Panc1 (cell line): ENCODE data around the gene IFNLR1. TPM values are rescaled to one million over a fixed set of nuclear protein-coding genes. Genes with fewer than 3 reads are reported as not detected.

Experiments used
- ATAC-seq: fragments of 200-7000 bp; cut with Tn5 transposase; 2 replicates; pipeline ENCODE4 v1.9.1; 2020; ENCODE audit warnings: mild to moderate bottlenecking, moderate library complexity
- BruUV-seq: library from RNA; stranded (reverse); fragments of 400-500 nt; replicated peaks from 2 replicates; lab custom pipeline; 2021; lab: Mats Ljungman, UMichigan
- CTCF ChIA-PET: fragments of 300-600 bp; sonication (Branson Sonifier 250); formaldehyde crosslinking; loops from one replicate; lab custom pipeline; 2022; ENCODE audit warnings: antibody characterized with exemption; lab: Charles Lee
- POLR2A ChIA-PET: fragments of 300-600 bp; sonication (Branson Sonifier 250); formaldehyde crosslinking; loops from one replicate; lab custom pipeline; 2022; ENCODE audit warnings: antibody characterized with exemption; lab: Charles Lee
- DNase-seq: peaks from one replicate; pipeline ENCODE4 v3.0.0-alpha.2; 2010; ENCODE audit warnings: low read depth, low spot score
- H3K27ac ChIP-seq: 2 replicates; pipeline ENCODE4 v1.5.1; 2011; ENCODE audit warnings: mild to moderate bottlenecking, low read length, inconsistent platforms
- H3K27me3 ChIP-seq: fragments of 200-500 bp; sonication (Bioruptor generic); 2 replicates; pipeline ENCODE4 v1.6.0; 2014; ENCODE audit warnings: low read length, inconsistent platforms; ENCODE audit not compliant: control insufficient read depth, insufficient read depth
- H3K36me3 ChIP-seq: fragments of 200-500 bp; sonication (Bioruptor generic); 2 replicates; pipeline ENCODE4 v1.5.1; 2014; ENCODE audit warnings: inconsistent platforms, mild to moderate bottlenecking, low read length, moderate library complexity; ENCODE audit not compliant: control insufficient read depth, insufficient read depth
- H3K4me1 ChIP-seq: 2 replicates; pipeline ENCODE4 v1.5.1; 2011; ENCODE audit warnings: inconsistent platforms, mild to moderate bottlenecking, low read length, moderate library complexity; ENCODE audit not compliant: control insufficient read depth, insufficient read depth
- H3K4me3 ChIP-seq, 2 experiments: 2 replicates each; pipeline ENCODE4 v1.5.1; 2011 to 2012; ENCODE audit warnings: low read depth in 2 of 2, low read length in 2 of 2, mild to moderate bottlenecking in 2 of 2, inconsistent platforms in 1 of 2, moderate library complexity in 1 of 2
- H3K9me3 ChIP-seq: fragments of 200-500 bp; sonication (Bioruptor generic); 2 replicates; pipeline ENCODE4 v1.5.1; 2014; ENCODE audit warnings: low read depth, mild to moderate bottlenecking, inconsistent platforms, low read length, moderate library complexity; ENCODE audit not compliant: control insufficient read depth, insufficient read depth
- POLR2AphosphoS5 ChIP-seq: IDR thresholded peaks from 2 replicates; pipeline ENCODE4 v1.6.1; 2012; ENCODE audit warnings: mild to moderate bottlenecking, low read depth, low read length, moderate library complexity
- SIN3A ChIP-seq: IDR thresholded peaks from 2 replicates; pipeline ENCODE4 v1.6.1; 2012; ENCODE audit warnings: low read depth, mild to moderate bottlenecking, low read length, moderate library complexity, borderline replicate concordance; ENCODE audit not compliant: insufficient read depth
- TCF7L2 ChIP-seq: IDR thresholded peaks from 2 replicates; pipeline ENCODE4 v1.6.1; 2011; ENCODE audit warnings: mild to moderate bottlenecking, low read depth, low read length, inconsistent platforms
- in situ Hi-C: cut with HindIII; loops from 2 replicates; pipeline ENCODE4 v1.10.0; 2016; ENCODE audit warnings: low sequenced_read_pairs, low pct_unique_long_range_greater_than_20kb
- intact Hi-C: fragments of 100-400 bp; cut with micrococcal nuclease; formaldehyde crosslinking; loops from one replicate; pipeline ENCODE4 v1.10.0; 2022; ENCODE audit not compliant: unreplicated experiment
- total RNA-seq: library from RNA; stranded (reverse); gene quantifications from one replicate; pipeline ENCODE4 v1.2.1, GENCODE V29; 2021; ENCODE audit not compliant: unreplicated experiment
- TF ChIP-seq, protein P1 (sequence below): fragments of 450-650 bp; IDR thresholded peaks from 2 replicates; pipeline ENCODE4 v1.5.1; 2017; ENCODE audit warnings: mild to moderate bottlenecking
- TF ChIP-seq, protein P2 (sequence below), 2 experiments: IDR thresholded peaks; 2 replicates each; pipeline ENCODE4 v1.6.1; 2011 to 2012; ENCODE audit warnings: low read depth in 2 of 2, control low read depth in 1 of 2, low read length in 1 of 2, mild to moderate bottlenecking in 1 of 2, moderate library complexity in 1 of 2; ENCODE audit not compliant: insufficient read depth in 1 of 2

Gene IFNLR1
- total RNA-seq, 1 experiment from 2014 or later, result 1.0 TPM

DNA sequence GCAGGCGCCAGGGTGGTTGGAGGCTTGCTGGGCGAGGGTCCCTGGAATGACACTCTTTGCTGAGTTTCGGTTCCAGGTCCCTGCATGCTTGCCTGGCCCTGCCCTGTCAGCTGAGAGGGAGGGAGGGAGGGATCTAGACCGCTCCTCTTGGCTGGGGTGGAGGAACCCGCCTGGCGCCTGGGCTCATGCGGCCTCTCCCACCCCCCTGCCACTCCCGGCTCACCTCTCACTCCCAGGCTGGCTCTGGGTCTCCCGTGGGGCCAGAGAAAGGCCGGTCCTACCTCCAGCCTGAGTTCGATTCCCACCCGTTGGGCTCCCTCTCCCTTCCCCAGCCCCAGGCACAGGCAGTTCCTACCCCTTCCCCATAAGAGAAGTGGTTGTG, 19.0 kb upstream of the IFNLR1 start:
- Histone ChIP-seq H3K4me3 (no peak overlapping the region), H3K4me1 (peaks cover 9% of the 10 kb centered on the region), H3K27ac (no peak overlapping the region), H3K9me3 (no peaks in the 10 kb centered on the region), H3K36me3 (no peaks in the 10 kb centered on the region), H3K27me3 (no peaks in the 10 kb centered on the region)
- ChIA-PET CTCF (interaction anchor here (0.9 kb wide), 1 partner anchor 187 kb away, joined by 3 read pairs; no protein-coding TSS in a partner anchor), POLR2A (no interaction called here)
- BruUV-seq, result no TSS peak
- TF ChIP-seq SIN3A, result no peak
- no peak for TF ChIP-seq TCF7L2
- TF ChIP-seq, protein P1, sequence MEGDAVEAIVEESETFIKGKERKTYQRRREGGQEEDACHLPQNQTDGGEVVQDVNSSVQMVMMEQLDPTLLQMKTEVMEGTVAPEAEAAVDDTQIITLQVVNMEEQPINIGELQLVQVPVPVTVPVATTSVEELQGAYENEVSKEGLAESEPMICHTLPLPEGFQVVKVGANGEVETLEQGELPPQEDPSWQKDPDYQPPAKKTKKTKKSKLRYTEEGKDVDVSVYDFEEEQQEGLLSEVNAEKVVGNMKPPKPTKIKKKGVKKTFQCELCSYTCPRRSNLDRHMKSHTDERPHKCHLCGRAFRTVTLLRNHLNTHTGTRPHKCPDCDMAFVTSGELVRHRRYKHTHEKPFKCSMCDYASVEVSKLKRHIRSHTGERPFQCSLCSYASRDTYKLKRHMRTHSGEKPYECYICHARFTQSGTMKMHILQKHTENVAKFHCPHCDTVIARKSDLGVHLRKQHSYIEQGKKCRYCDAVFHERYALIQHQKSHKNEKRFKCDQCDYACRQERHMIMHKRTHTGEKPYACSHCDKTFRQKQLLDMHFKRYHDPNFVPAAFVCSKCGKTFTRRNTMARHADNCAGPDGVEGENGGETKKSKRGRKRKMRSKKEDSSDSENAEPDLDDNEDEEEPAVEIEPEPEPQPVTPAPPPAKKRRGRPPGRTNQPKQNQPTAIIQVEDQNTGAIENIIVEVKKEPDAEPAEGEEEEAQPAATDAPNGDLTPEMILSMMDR, result no peak
- TF ChIP-seq, protein P2, sequence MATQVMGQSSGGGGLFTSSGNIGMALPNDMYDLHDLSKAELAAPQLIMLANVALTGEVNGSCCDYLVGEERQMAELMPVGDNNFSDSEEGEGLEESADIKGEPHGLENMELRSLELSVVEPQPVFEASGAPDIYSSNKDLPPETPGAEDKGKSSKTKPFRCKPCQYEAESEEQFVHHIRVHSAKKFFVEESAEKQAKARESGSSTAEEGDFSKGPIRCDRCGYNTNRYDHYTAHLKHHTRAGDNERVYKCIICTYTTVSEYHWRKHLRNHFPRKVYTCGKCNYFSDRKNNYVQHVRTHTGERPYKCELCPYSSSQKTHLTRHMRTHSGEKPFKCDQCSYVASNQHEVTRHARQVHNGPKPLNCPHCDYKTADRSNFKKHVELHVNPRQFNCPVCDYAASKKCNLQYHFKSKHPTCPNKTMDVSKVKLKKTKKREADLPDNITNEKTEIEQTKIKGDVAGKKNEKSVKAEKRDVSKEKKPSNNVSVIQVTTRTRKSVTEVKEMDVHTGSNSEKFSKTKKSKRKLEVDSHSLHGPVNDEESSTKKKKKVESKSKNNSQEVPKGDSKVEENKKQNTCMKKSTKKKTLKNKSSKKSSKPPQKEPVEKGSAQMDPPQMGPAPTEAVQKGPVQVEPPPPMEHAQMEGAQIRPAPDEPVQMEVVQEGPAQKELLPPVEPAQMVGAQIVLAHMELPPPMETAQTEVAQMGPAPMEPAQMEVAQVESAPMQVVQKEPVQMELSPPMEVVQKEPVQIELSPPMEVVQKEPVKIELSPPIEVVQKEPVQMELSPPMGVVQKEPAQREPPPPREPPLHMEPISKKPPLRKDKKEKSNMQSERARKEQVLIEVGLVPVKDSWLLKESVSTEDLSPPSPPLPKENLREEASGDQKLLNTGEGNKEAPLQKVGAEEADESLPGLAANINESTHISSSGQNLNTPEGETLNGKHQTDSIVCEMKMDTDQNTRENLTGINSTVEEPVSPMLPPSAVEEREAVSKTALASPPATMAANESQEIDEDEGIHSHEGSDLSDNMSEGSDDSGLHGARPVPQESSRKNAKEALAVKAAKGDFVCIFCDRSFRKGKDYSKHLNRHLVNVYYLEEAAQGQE (IDR thresholded peaks at IDR 0.05; ENCODE audit: insufficient read depth in 1 of 2, low read depth in 2 of 2, low read length in 1 of 2), result no peak
- TF ChIP-seq POLR2AphosphoS5, result no peak
- intact Hi-C loops (no loop called here), in situ Hi-C loops (no loop called here)
- ATAC-seq (no peak), DNase-seq (no peak)

DNA sequence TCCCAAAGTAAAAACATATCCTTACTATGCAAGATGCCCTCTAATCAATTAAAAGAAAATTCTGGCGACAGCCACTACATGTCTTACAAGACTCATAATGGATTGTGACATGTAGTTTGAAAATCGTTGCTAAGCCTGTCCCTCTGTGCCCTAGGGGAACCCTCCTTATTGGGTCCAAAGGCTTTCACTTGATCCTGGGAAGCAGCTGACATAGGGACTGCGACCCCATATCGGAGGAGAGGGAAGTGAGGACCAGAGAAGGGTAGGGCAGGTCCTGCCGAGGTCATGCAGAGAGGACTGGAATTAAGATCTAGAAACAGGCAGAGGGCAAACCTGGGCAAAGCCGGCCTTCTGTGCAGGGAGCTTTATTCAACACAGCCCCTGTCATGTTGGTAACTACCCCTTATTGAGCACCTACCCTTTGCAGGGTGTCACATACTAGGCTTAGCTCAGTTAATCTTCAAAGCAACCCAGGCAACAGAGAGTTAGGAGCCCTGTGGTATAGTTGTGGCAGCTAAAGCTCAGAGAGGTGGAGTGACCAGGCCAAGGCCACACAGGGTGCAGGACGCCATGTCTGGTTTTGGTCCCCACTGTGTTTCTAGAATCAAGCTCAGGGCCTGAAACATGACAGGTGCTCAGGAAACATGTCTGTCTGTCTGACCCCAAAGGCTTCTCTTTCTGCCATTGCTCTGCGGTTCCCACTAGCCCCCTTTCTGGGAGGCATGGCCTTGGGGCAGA, 18.4 kb upstream of the IFNLR1 start:
- Histone ChIP-seq H3K27me3 (no peaks in the 10 kb centered on the region), H3K4me1 (peaks cover 9% of the 10 kb centered on the region), H3K9me3 (no peaks in the 10 kb centered on the region), H3K27ac (no peak overlapping the region), H3K36me3 (no peaks in the 10 kb centered on the region), H3K4me3 (no peak overlapping the region)
- no TSS peak for BruUV-seq
- ATAC-seq (no peak), DNase-seq (no peak)
- intact Hi-C loops, result no loop called here
- CTCF ChIA-PET, result interaction anchor here (0.6 to 1.5 kb wide), 4 partner anchors 52 to 187 kb away, joined by 3 to 6 read pairs (median 3); no protein-coding TSS in a partner anchor
- POLR2A ChIA-PET, result no interaction called here
- in situ Hi-C loops, result no loop called here
- no peak for TF ChIP-seq POLR2AphosphoS5
- no peak for TF ChIP-seq TCF7L2
- TF ChIP-seq, protein P1, result no peak
- no peak for TF ChIP-seq SIN3A
- TF ChIP-seq, protein P2 (IDR thresholded peaks at IDR 0.05; ENCODE audit: insufficient read depth in 1 of 2, low read depth in 2 of 2, low read length in 1 of 2), result no peak
